GM13977 (cell line): ENCODE results near the gene LRGUK.

Source experiments
- DNase-seq: peaks from one replicate; pipeline ENCODE4 v3.0.0; 2012; ENCODE audit warnings: low spot score
- in situ Hi-C: fragments of 300-500 bp; cut with MboI; formaldehyde crosslinking; loops from one replicate; pipeline ENCODE4 v1.12.0; 2022; ENCODE audit warnings: low sequenced_read_pairs, low pct_unique_long_range_greater_than_20kb, mixed read lengths, inconsistent platforms; ENCODE audit not compliant: unreplicated experiment
- TF ChIP-seq, protein P1 (sequence below): IDR thresholded peaks from 2 replicates; pipeline ENCODE4 v1.5.1; 2012; ENCODE audit warnings: mild to moderate bottlenecking, control low read depth; ENCODE audit not compliant: insufficient read depth; ENCODE audit errors: extremely low read depth, missing control alignments

Gene LRGUK

GRCh38 chr7:134155871-134156270 is 28.7 kb downstream of the LRGUK start:
- in situ Hi-C loops, result no loop called here
- no peak for DNase-seq
- TF ChIP-seq, protein P1, sequence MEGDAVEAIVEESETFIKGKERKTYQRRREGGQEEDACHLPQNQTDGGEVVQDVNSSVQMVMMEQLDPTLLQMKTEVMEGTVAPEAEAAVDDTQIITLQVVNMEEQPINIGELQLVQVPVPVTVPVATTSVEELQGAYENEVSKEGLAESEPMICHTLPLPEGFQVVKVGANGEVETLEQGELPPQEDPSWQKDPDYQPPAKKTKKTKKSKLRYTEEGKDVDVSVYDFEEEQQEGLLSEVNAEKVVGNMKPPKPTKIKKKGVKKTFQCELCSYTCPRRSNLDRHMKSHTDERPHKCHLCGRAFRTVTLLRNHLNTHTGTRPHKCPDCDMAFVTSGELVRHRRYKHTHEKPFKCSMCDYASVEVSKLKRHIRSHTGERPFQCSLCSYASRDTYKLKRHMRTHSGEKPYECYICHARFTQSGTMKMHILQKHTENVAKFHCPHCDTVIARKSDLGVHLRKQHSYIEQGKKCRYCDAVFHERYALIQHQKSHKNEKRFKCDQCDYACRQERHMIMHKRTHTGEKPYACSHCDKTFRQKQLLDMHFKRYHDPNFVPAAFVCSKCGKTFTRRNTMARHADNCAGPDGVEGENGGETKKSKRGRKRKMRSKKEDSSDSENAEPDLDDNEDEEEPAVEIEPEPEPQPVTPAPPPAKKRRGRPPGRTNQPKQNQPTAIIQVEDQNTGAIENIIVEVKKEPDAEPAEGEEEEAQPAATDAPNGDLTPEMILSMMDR, result no peak

- in situ Hi-C loops, result no loop called here
- TF ChIP-seq, protein P1, result no peak
- no peak for DNase-seq
These were observed 38.1 kb downstream of the LRGUK start for GRCh38 chr7:134165252-134165651.

DNA sequence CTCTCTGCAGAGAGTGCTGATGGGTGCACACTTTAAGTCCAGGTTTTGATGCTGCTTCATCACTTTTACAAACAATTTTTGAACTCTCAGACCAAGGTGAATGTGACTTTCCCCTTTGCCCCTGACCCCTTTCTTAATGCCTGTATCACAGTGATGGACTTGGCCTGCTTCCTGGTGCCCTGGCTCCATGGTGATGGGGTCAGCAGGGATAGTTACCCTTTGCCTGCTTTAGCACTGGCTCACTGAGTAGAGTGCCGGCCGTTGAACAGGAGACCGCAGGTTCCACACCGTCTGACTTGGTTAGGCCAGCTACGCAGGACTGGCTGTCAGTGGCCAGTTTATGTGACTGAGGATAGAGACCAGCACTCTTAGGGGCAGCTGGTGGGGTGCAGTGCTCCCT is 40.1 kb downstream of the LRGUK start:
- TF ChIP-seq, protein P1, result no peak
- no peak for DNase-seq
- in situ Hi-C loops, result no loop called here

DNA sequence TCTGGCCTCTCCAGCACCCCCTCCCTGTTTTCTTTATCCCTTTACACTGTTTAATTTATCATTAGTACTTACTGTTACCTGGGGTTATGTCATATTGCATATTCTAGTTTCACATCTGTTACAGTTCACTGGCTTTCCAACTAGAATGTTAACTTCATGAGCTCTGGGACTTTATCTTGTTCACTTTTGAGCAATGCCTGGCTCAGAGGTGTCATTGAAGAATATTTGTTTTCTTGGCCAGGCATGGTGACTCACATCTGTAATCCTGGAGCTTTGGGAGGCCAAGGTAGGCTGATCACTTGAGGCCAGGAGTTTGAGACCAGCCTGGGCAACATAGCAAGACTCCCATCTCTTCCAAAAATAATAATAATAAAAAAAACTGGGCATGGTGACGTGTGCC is 40.7 kb downstream of the LRGUK start:
- in situ Hi-C loops, result no loop called here
- DNase-seq, result no peak
- TF ChIP-seq, protein P1, result no peak

- DNase-seq, result peak; percentile 59
- TF ChIP-seq, protein P1, result no peak
- in situ Hi-C loops, result no loop called here
These were observed 47.7 kb downstream of the LRGUK start for GRCh38 chr7:134174795-134175261.

DNA sequence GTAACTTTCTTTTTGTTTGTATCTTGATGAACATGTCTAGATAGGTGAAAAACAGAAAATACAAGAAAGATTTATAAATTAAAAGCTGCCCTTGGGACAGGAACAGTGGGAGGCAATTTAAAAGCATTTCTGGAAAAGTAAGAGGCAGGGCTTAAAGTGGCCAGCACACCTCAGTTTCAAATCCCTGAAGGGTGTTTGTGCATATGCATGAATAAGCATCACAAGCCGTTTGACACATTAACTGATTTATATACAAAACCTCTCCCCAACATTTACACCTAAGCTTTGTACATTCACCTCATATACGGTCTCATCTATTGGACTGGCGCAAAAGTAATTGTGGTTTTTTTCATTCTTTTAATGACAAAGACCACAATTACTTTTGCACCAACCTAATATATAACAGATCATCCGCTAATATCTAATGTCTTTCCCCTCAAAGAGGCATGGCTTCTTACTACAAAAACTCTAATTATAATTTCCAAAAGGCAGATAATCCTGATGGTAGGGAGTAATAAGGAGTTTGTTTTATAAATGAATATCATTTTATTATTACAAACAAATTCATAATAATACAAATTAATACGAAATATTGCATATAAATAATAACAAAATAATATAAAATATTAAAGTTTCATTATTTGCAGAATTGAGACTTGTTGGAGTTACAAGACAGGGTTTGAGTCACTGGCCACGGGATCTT is 48.3 kb downstream of the LRGUK start:
- in situ Hi-C loops, result no loop called here
- TF ChIP-seq, protein P1, result no peak
- no peak for DNase-seq

DNA sequence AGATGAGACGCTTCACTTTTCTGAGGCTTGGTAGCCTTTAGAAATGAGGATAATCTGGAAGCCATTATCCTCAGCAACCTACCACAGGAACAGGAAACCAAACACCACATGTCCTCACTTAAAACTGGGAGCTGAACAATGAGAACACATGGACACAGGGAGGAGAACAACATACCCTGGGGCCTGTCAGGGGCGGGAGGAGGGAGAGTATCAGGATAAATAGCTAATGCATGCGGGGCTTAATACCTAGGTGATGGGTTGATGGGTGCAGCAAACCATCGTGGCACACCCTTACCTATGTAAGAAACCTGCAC is 48.9 kb downstream of the LRGUK start:
- in situ Hi-C loops, result no loop called here
- no peak for DNase-seq
- TF ChIP-seq, protein P1, result no peak
